ENCODE data around the gene BCAT1.
"Not testable (repeated sequence)": the region's sequence is repeated elsewhere in the genome, so short reads cannot be mapped to it uniquely, and the experiment has no call there.

The BCAT1 gene

DNA sequence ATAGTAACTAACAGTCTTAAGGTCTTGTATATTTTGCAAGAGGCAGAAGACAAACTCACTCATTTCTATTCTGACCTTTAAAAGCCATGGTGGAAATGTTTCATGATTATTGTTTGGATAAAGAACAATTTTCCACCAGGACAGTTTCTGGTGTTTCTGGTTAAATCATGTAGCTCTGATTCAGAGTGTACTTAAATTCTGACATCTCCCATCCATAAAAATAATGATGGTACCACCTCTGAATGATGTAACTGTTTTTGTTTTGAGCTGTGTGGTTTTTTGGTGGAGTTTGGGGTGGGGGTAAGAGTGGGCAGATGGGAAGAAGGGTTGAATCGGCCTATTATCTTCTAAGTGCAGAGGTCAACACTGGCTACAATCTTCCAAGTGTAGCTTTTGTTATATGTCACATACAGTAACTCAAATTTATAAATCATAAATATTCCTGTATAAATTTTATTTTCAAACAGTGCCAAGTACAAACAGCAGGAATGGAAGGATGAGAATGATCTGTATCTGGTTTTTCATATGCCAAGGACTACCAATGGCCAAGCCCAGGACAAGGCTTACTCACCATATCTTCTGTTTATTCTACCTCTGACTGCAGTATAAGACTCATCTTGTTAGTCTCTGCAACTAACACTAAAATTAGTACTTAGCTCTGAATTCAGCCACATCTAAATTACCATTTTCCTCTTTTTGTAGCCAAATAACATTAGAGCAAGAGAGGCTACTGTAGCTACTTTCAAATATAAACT is 108.7 kb downstream of the BCAT1 start:
- no peak for DNase-seq
- in situ Hi-C loops (cut with HindIII; ENCODE audit: low pct_ligation_motif_present, low pct_unique_long_range_greater_than_20kb, low sequenced_read_pairs): no loop called here

DNA sequence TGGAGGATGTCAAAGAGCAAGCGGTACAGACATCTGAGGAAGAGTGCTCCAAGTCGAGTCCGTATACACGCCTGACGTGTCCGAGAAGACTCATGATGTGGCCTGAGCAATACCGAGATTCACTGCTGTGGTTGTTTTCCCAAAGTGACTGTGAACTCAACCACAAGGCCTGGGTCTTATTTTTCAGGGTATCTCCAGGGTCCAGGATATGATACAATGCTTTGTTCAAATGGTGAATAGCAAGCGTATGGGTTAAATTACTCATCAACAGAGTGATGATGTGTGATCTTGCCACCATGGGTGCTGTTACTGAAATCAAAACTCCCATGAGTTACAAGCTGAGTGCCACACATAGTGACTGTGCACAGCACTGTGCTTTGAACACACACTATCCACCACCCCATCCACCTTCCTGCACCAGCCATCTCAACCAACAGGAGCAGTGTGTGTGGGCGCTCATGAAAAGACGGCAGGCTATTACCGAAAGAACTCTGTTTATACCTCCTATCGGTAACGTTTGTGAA is 109.6 kb downstream of the BCAT1 start:
- in situ Hi-C loops (cut with HindIII; ENCODE audit: low pct_ligation_motif_present, low pct_unique_long_range_greater_than_20kb, low sequenced_read_pairs): no loop called here
- DNase-seq: no peak

DNA sequence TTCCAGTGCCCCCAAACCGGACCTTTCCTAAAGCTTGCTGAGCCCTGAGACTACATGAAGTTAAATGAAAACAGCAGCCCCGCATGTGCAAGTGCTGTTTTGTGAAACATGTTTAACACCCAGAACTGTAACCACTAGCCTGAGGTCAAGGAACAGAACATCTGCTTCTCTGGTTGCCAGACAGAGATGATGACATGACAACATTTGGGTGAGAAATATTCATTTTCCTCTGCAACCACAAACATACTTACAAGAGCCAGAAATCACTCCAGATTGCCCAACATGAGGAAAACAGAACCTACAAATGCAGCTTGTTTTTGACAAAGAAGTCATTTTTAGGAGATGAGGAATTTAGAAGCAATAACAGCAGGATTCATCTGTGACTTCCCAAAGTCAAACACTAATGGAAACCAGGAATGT is 110.4 kb downstream of the BCAT1 start:
- in situ Hi-C loops (cut with HindIII; ENCODE audit: low pct_ligation_motif_present, low pct_unique_long_range_greater_than_20kb, low sequenced_read_pairs): no loop called here
- no peak for DNase-seq

DNA sequence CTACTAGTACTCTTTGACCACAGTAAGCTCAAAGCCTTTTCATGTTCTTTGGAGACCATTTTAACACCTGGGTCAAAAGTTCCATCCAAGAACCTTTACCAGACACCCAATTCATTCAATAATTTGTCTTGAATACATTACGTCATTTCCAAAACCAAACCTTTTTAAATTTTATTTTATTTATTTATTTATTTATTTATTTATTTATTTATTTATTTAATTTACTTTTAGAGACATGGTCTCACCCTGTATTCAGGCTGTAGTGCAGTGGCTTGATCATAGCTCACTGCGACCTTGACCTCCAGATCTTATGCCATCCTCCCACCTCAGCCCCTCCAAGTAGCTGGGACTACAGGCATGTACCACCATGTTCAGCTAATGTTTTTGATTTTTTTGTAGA is 113.5 kb downstream of the BCAT1 start:
- in situ Hi-C loops (cut with HindIII; ENCODE audit: low pct_ligation_motif_present, low pct_unique_long_range_greater_than_20kb, low sequenced_read_pairs): no loop called here
- DNase-seq: no peak

GRCh38 chr12:24833513-24833912 is 115.4 kb downstream of the BCAT1 start:
- in situ Hi-C loops (cut with HindIII; ENCODE audit: low pct_ligation_motif_present, low pct_unique_long_range_greater_than_20kb, low sequenced_read_pairs): no loop called here
- no peak for DNase-seq

GRCh38 chr12:24823808-24824515 is 124.9 kb downstream of the BCAT1 start:
- in situ Hi-C loops (cut with HindIII; ENCODE audit: low pct_ligation_motif_present, low pct_unique_long_range_greater_than_20kb, low sequenced_read_pairs): no loop called here
- no peak for DNase-seq

- peak; percentile 42 for DNase-seq
- in situ Hi-C loops (cut with HindIII; ENCODE audit: low pct_ligation_motif_present, low pct_unique_long_range_greater_than_20kb, low sequenced_read_pairs): no loop called here
Observed at GRCh38 chr12:24822121-24822899, 126.6 kb downstream of the BCAT1 start.

GRCh38 chr12:24821691-24822090 is 127.2 kb downstream of the BCAT1 start:
- peak; percentile 55 for DNase-seq
- in situ Hi-C loops (cut with HindIII; ENCODE audit: low pct_ligation_motif_present, low pct_unique_long_range_greater_than_20kb, low sequenced_read_pairs): no loop called here

DNA sequence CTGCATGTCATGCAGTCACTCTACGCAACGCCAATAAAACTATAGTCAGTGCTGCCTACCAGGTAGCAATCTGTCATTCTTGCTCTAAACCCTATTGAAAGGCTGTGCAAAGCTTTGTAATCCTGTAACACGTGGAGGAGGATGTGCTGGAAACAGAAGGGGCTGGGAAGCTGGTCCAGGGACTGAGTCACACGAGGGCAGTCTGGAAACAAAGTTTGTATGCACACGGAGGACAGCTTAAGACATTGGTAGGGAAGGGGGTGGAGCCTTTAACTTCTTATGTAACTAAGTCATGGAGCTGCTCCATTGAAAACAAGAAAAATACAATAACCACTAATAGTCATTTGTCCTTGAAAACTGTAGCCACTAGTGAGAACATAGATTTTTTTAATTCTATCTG is 128.0 kb downstream of the BCAT1 start:
- peak; percentile 14 for DNase-seq
- in situ Hi-C loops (cut with HindIII; ENCODE audit: low pct_ligation_motif_present, low pct_unique_long_range_greater_than_20kb, low sequenced_read_pairs): no loop called here

DNA sequence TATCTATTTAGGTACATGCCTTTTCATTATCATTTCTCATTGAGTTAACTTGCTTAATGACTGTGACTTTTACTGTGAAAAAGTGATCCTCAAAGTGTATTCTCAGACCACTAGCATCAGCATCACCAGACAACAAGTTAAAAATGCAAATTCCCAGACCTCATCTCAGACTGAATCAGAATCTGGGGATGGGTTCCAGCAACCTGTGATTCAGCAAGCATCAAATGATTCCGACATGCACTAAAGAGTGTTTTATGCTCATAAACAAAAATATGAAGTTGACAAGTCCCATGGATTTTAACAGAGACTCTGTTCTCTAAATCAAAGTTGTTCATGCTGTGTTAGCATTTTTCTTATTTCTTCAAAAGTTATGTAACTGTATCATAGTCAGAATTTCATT is 130.6 kb downstream of the BCAT1 start:
- in situ Hi-C loops (cut with HindIII; ENCODE audit: low pct_ligation_motif_present, low pct_unique_long_range_greater_than_20kb, low sequenced_read_pairs): no loop called here
- no peak for DNase-seq

DNA sequence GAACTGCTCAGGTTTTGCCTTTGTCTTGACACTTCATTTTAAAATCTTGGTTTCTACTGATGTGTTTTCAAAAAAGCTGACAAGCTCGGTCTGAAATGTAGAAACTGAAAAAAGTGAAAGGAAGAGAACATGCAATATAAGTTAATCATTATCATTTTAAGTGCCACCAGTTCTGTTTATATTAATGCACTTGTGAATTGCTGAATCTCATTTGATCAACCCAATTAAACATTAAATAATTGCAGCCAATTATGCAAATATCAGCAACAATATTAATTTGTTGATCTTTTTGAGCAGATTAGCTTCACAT is 133.8 kb downstream of the BCAT1 start:
- in situ Hi-C loops (cut with HindIII; ENCODE audit: low pct_ligation_motif_present, low pct_unique_long_range_greater_than_20kb, low sequenced_read_pairs): no loop called here
- peak; percentile 28 for DNase-seq

DNA sequence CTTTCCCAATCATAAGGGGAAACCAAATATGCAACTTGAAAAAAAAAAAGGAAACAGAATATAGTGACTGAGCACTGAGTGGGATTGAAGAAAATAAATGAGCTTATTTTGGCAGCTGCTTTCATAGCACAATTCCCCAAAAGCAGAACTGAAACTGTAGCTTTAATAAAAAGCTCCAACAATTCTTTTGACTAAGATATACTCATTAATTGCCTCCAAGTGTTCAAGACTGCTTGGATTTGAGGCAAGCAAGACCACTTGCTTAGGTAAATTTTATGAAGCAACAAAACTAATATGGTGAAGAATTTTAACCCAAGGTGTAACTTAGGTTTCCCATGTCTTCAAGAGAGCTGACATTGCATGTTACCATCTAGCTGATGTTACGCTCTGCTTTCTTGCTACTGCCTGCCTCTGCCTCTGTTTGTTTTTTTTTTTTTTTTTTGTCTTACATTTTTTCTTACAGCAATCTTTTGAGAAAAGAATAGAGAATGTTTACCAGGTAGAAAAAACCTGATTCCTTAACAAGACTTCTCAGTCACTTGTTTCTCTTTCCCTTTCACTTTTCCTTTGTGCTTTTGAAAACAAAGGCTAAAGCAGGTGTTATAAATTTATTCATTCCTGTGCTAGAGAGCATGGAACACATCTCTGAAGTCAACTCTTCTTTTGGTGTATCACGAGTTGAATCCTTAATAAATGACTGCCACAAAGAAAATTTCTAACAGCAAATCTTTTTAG is 134.4 kb downstream of the BCAT1 start:
- DNase-seq: no peak
- in situ Hi-C loops (cut with HindIII; ENCODE audit: low pct_ligation_motif_present, low pct_unique_long_range_greater_than_20kb, low sequenced_read_pairs): no loop called here

DNA sequence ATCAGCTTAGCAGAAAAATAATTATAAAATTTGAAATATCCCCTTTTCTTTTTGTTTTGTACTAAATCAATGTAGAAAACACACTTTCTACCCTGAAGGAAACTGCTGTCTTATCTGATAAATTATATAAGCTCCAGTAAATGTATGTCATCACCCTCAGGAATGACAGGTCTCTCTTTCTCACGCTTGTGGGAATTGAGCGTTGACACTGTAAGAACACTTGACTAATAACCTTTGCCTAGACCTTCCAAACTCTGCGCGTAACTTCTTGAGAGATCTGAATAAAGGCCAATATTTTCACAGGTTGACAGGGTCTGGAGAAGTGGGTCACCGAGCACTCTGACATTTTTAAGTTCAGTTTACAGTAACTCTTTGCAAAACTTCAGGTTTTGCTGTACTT is 138.5 kb downstream of the BCAT1 start:
- in situ Hi-C loops (cut with HindIII; ENCODE audit: low pct_ligation_motif_present, low pct_unique_long_range_greater_than_20kb, low sequenced_read_pairs): no loop called here
- DNase-seq: no peak

DNA sequence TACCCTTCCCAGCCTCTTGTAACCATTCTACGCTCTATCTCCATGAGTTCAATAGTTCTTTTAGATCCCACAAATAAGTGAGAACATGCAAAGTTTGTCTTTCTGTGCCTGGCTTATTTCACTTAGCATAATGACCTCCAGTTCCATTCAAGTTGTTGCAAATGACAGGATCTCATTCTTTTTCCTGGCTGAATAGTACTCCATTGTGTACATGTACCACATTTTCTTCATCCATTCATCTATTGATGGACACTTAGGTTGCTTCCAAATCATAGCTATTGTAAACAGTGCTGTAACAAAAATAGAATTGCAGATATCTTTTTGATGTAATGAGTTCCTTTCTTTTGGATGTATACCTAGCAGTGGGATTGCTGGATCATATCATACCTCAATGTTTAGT is 139.6 kb downstream of the BCAT1 start:
- in situ Hi-C loops (cut with HindIII; ENCODE audit: low pct_ligation_motif_present, low pct_unique_long_range_greater_than_20kb, low sequenced_read_pairs); DNase-seq: not testable (repeated sequence)

DNA sequence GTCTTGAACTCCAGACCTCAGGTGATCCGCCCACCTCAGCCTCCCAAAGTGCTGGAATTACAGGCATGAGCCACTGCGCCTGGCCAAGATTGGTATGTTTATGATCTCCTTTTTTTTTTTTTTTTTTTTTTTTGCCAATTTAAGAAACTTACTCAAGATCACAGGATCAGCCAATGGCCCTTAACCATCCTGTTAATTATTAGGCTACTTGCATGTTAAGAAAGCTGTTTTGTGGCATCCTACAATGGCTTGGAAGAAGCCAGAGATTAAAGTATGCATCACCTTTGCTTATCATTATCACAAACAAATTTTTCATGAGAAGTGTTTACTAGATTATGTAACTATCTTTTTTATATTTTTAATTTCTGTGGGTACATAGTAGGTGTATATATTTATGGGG is 140.2 kb downstream of the BCAT1 start:
- in situ Hi-C loops (cut with HindIII; ENCODE audit: low pct_ligation_motif_present, low pct_unique_long_range_greater_than_20kb, low sequenced_read_pairs): no loop called here
- no peak for DNase-seq

DNA sequence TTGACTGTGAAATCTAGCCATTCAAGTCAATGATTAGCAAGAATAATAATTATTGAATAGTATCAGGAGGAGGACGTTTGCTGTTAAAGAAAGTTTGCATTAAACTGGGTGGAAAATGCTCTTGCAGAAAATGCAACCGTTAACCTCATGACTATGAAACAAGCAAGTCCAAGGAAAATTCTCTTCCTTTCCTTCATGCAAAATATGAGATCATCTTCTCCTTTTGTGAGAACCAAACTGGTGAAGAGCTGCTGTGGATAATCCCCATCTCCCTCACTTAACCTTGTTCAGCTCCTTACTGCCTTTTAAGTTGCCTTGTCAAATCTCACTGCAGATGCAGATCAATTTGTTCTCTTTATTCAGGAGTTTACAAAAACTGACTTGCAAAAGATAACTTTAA is 142.5 kb downstream of the BCAT1 start:
- DNase-seq: no peak
- in situ Hi-C loops (cut with HindIII; ENCODE audit: low pct_ligation_motif_present, low pct_unique_long_range_greater_than_20kb, low sequenced_read_pairs): no loop called here

GRCh38 chr12:24803430-24804245 is 145.3 kb downstream of the BCAT1 start:
- DNase-seq: no peak
- in situ Hi-C loops (cut with HindIII; ENCODE audit: low pct_ligation_motif_present, low pct_unique_long_range_greater_than_20kb, low sequenced_read_pairs): no loop called here

DNA sequence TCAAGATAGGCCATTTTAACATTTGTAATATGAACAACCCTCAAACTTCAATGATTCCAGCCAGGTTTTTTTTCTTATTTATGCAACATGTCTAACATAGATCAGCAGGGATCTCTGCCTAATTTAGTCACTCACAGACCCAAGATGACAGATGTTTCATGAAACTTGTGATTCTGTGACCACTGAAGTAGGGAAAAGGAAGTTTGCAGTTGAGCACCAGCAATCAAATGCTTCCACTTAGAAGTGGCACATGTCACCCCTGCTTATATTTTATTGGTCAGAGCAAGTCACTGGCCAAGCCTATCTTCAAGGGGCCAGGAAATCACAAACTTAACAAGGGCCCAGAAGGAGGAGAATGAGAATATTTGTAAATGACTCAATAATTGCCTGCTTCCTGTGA is 150.6 kb downstream of the BCAT1 start:
- in situ Hi-C loops (cut with HindIII; ENCODE audit: low pct_ligation_motif_present, low pct_unique_long_range_greater_than_20kb, low sequenced_read_pairs): no loop called here
- DNase-seq: no peak
